GM18499 (cell line): Measurements from ENCODE around the gene CD44.

Experiments used
- ATAC-seq: cut with Tn5 transposase; IDR thresholded peaks from one replicate; pipeline ENCODE4 v1.9.1; 2021; ENCODE audit warnings: moderate number of reproducible peaks; ENCODE audit not compliant: insufficient read depth, unreplicated experiment

The CD44 gene

GRCh38 chr11:35136311-35136710, 2.7 kb upstream of the CD44 start:
- ATAC-seq = no peak

GRCh38 chr11:35138058-35138457, 913 bp upstream of the CD44 start:
- ATAC-seq = no peak

GRCh38 chr11:35138606-35138942, 397 bp upstream of the CD44 start:
- no peak for ATAC-seq

- no peak for ATAC-seq
Observed at GRCh38 chr11:35139722-35140282, 831 bp downstream of the CD44 start.

GRCh38 chr11:35141071-35141470, 2.1 kb downstream of the CD44 start:
- ATAC-seq = no peak

- no peak for ATAC-seq
Observed at GRCh38 chr11:35141571-35141971, 2.6 kb downstream of the CD44 start.

- no peak for ATAC-seq
Observed at GRCh38 chr11:35142481-35143075, 3.6 kb downstream of the CD44 start.

- no peak for ATAC-seq
Observed at GRCh38 chr11:35143297-35144135, 4.5 kb downstream of the CD44 start.

GRCh38 chr11:35144136-35144741, 5.3 kb downstream of the CD44 start:
- peak; percentile 42 for ATAC-seq

GRCh38 chr11:35144806-35145205, 5.8 kb downstream of the CD44 start:
- no peak for ATAC-seq

- peak; percentile 34 for ATAC-seq
Observed at GRCh38 chr11:35145271-35145670, 6.3 kb downstream of the CD44 start.

- peak; percentile 30 for ATAC-seq
Observed at GRCh38 chr11:35146074-35146521, 7.1 kb downstream of the CD44 start.

- no peak for ATAC-seq
Observed at GRCh38 chr11:35146711-35147110, 7.7 kb downstream of the CD44 start.

- no peak for ATAC-seq
Observed at GRCh38 chr11:35147235-35147634, 8.3 kb downstream of the CD44 start.

- no peak for ATAC-seq
Observed at GRCh38 chr11:35148163-35148837, 9.3 kb downstream of the CD44 start.

- ATAC-seq = no peak
Observed at GRCh38 chr11:35150454-35150853, 11.5 kb downstream of the CD44 start.

- no peak for ATAC-seq
Observed at GRCh38 chr11:35151241-35151640, 12.3 kb downstream of the CD44 start.

- no peak for ATAC-seq
Observed at GRCh38 chr11:35151683-35152280, 12.8 kb downstream of the CD44 start.

- ATAC-seq = no peak
Observed at GRCh38 chr11:35152575-35152974, 13.6 kb downstream of the CD44 start.

GRCh38 chr11:35153280-35153679, 14.3 kb downstream of the CD44 start:
- no peak for ATAC-seq
